Measurements from ENCODE around the gene NUMB. TPM values are rescaled to one million over a fixed set of nuclear protein-coding genes. Genes with fewer than 3 reads are reported as not detected.

The NUMB gene
- total and polyA plus RNA-seq, 12 donors: 24.6 to 63.3 (median 48.4) TPM

- peak in 5 of 7 donors; percentile 43 to 72 (median 56) for DNase-seq
- H3K9me3 ChIP-seq (replicated peaks in 1 of 3): no peaks in the 10 kb centered on the region
- no peaks in the 10 kb centered on the region for H3K36me3 ChIP-seq (replicated peaks in 1 of 2)
- WGBS, 4 donors: 3 to 13% (median 4%) methylated on average over 8 to 48 of the region's 48 CpGs
- TF ChIP-seq CTCF (IDR thresholded peaks at IDR 0.05) (no peak), POLR2A (IDR thresholded peaks at IDR 0.05) (no peak)
- peak within 1 kb of the TSS in 1 of 5 donors; percentile 63 for H3K27ac ChIP-seq
- intact Hi-C loops (cut with DNase I): no loop called here
- H3K4me3 ChIP-seq: peak within 1 kb of the TSS in 2 of 4 donors; percentile 26 to 68
- H3K27me3 ChIP-seq: peaks cover 7% of the 10 kb centered on the region
- H3K4me1 ChIP-seq (replicated peaks in 1 of 2): peaks cover 21 to 39% of the 10 kb centered on the region in 2 donors
These were observed 221.0 kb downstream of the NUMB start, which contains the start of gene PAPLN for GRCh38 chr14:73237219-73237785. TSS of gene PAPLN (plus strand) at chr14:73237506. CDS start at chr14:73239779, 2,273 bp downstream.

GRCh38 chr14:73236752-73237218, 221.6 kb downstream of the NUMB start:
- no peak for DNase-seq
- Histone ChIP-seq H3K27me3 (peaks cover 7% of the 10 kb centered on the region), H3K36me3 (replicated peaks in 1 of 2) (no peaks in the 10 kb centered on the region), H3K9me3 (replicated peaks in 1 of 3) (no peaks in the 10 kb centered on the region), H3K27ac (no peak overlapping the region), H3K4me3 (no peak overlapping the region), H3K4me1 (replicated peaks in 1 of 2) (peaks cover 21 to 39% of the 10 kb centered on the region in 2 donors)
- intact Hi-C loops (cut with DNase I): no loop called here
- WGBS, 4 donors: 71 to 76% (median 74%) methylated on average over 6 to 7 of the region's 7 CpGs
- TF ChIP-seq POLR2A (IDR thresholded peaks at IDR 0.05): no peak
- no peak for TF ChIP-seq CTCF (IDR thresholded peaks at IDR 0.05)

- TF ChIP-seq CTCF (IDR thresholded peaks at IDR 0.05): no peak
- no peak for TF ChIP-seq POLR2A (IDR thresholded peaks at IDR 0.05)
- H3K4me3 ChIP-seq: no peak overlapping the region
- H3K9me3 ChIP-seq (replicated peaks in 1 of 3): no peaks in the 10 kb centered on the region
- intact Hi-C loops (cut with DNase I): no loop called here
- H3K27me3 ChIP-seq: peaks cover 7% of the 10 kb centered on the region
- no peak for DNase-seq
- H3K36me3 ChIP-seq (replicated peaks in 1 of 2): no peaks in the 10 kb centered on the region
- WGBS, 4 donors: 57 to 87% (median 74%) methylated on average over 10 to 11 of the region's 11 CpGs
- H3K4me1 ChIP-seq (replicated peaks in 1 of 2): peaks cover 21 to 39% of the 10 kb centered on the region in 2 donors
- peak overlapping the region in 1 of 5 donors; percentile 13 for H3K27ac ChIP-seq
These were observed 222.2 kb downstream of the NUMB start for GRCh38 chr14:73236157-73236556.

- Histone ChIP-seq H3K4me1 (replicated peaks in 1 of 2) (peaks cover 21 to 39% of the 10 kb centered on the region in 2 donors), H3K27me3 (peaks cover 7% of the 10 kb centered on the region), H3K36me3 (replicated peaks in 1 of 2) (no peaks in the 10 kb centered on the region), H3K27ac (peak overlapping the region in 1 of 5 donors; percentile 13), H3K4me3 (no peak overlapping the region), H3K9me3 (replicated peaks in 1 of 3) (no peaks in the 10 kb centered on the region)
- peak in 2 of 7 donors; percentile 23 to 32 for DNase-seq
- 60 to 72% (median 61%) methylated on average over 6 of the region's 6 CpGs for WGBS, 4 donors
- intact Hi-C loops (cut with DNase I): no loop called here
- TF ChIP-seq CTCF (IDR thresholded peaks at IDR 0.05) (no peak), POLR2A (IDR thresholded peaks at IDR 0.05) (no peak)
These were observed 222.7 kb downstream of the NUMB start for GRCh38 chr14:73235531-73236155.

Data from adrenal gland (tissue), 12 donors.